Astrocyte (in vitro differentiated cells and primary cell): ENCODE data around the gene ARHGAP26. TPM values are rescaled to one million over a fixed set of nuclear protein-coding genes. Genes with fewer than 3 reads are reported as not detected.

Experiments used
- DNase-seq: peaks from one replicate; pipeline ENCODE4 v3.0.0-alpha.2; 2010; ENCODE audit warnings: low read depth
- FAIRE-seq: peaks from 2 replicates; lab custom pipeline; 2011; peaks lifted over from hg19 to GRCh38; lab: Jason Lieb, UNC
- H2AFZ ChIP-seq: 2 replicates; pipeline ENCODE4 v1.6.0; 2012; ENCODE audit warnings: low read depth, low read length, inconsistent platforms
- H3K27ac ChIP-seq: 2 replicates; pipeline ENCODE4 v1.5.1; 2011; ENCODE audit warnings: low read depth, low read length, inconsistent platforms
- H3K27me3 ChIP-seq: 2 replicates; pipeline ENCODE4 v1.6.0; 2011; ENCODE audit warnings: low read length, inconsistent platforms; ENCODE audit not compliant: insufficient read depth
- H3K36me3 ChIP-seq: 2 replicates; pipeline ENCODE4 v1.5.1; 2011; ENCODE audit warnings: low read length, inconsistent platforms; ENCODE audit not compliant: insufficient read depth
- H3K4me1 ChIP-seq: 2 replicates; pipeline ENCODE4 v1.5.1; 2011; ENCODE audit warnings: low read length, inconsistent platforms; ENCODE audit not compliant: insufficient read depth
- H3K4me2 ChIP-seq: 2 replicates; pipeline ENCODE4 v1.6.0; 2012; ENCODE audit warnings: low read length, inconsistent platforms
- H3K4me3 ChIP-seq: 2 replicates; pipeline ENCODE4 v1.5.1; 2011; ENCODE audit warnings: low read depth, mild to moderate bottlenecking, low read length, inconsistent platforms; ENCODE audit not compliant: insufficient read depth
- H3K79me2 ChIP-seq: 2 replicates; pipeline ENCODE4 v1.6.0; 2012; ENCODE audit warnings: mild to moderate bottlenecking, low read length, inconsistent platforms; ENCODE audit not compliant: insufficient read depth
- H3K9ac ChIP-seq: 2 replicates; pipeline ENCODE4 v1.6.0; 2012; ENCODE audit warnings: mild to moderate bottlenecking, low read length, inconsistent platforms
- H3K9me3 ChIP-seq: 2 replicates; pipeline ENCODE4 v1.5.1; 2012; ENCODE audit warnings: low read depth, mild to moderate bottlenecking, low read length, inconsistent platforms; ENCODE audit not compliant: insufficient read depth
- H4K20me1 ChIP-seq: 2 replicates; pipeline ENCODE4 v1.6.0; 2012; ENCODE audit warnings: low read length, inconsistent platforms; ENCODE audit not compliant: insufficient read depth
- H3K27ac Mint-ChIP-seq: one replicate; pipeline ENCODE4 v1.8.0; 2021; ENCODE audit warnings: mild to moderate bottlenecking, mixed read lengths; ENCODE audit not compliant: unreplicated experiment
- H3K27me3 Mint-ChIP-seq: one replicate; pipeline ENCODE4 v1.8.0; 2021; ENCODE audit warnings: low read depth, mixed read lengths; ENCODE audit not compliant: unreplicated experiment
- H3K36me3 Mint-ChIP-seq: one replicate; pipeline ENCODE4 v1.8.0; 2021; ENCODE audit warnings: low read depth, mixed read lengths; ENCODE audit not compliant: unreplicated experiment
- H3K4me1 Mint-ChIP-seq: one replicate; pipeline ENCODE4 v1.8.0; 2021; ENCODE audit warnings: low read depth, mixed read lengths; ENCODE audit not compliant: unreplicated experiment
- H3K4me3 Mint-ChIP-seq: one replicate; pipeline ENCODE4 v1.8.0; 2021; ENCODE audit warnings: mild to moderate bottlenecking, moderate library complexity, mixed read lengths; ENCODE audit not compliant: unreplicated experiment
- H3K9me3 Mint-ChIP-seq: one replicate; pipeline ENCODE4 v1.8.0; 2021; ENCODE audit warnings: mild to moderate bottlenecking, mixed read lengths; ENCODE audit not compliant: unreplicated experiment
- CTCF ChIP-seq: IDR thresholded peaks from 2 replicates; pipeline ENCODE4 v1.5.1; 2011; ENCODE audit warnings: low read depth, mild to moderate bottlenecking, inconsistent platforms, low read length, moderate library complexity; ENCODE audit not compliant: insufficient read depth
- EZH2 ChIP-seq: IDR thresholded peaks from 2 replicates; pipeline ENCODE4 v1.6.1; 2012; ENCODE audit warnings: mild to moderate bottlenecking, low read length, inconsistent platforms; ENCODE audit not compliant: insufficient read depth
- total RNA-seq: library from RNA; stranded (reverse); gene quantifications from 2 replicates; pipeline ENCODE4 v1.2.1, GENCODE V29; 2021

Gene ARHGAP26
- total RNA-seq, 1 donor from 2014 or later = 5.6 TPM

- H3K4me1 ChIP-seq = peaks cover 8% of the 10 kb centered on the region
- H3K36me3 ChIP-seq = no peaks in the 10 kb centered on the region
- no peak overlapping the region for H3K9ac ChIP-seq
- no peaks in the 10 kb centered on the region for H3K79me2 ChIP-seq
- H3K27me3 ChIP-seq = no peaks in the 10 kb centered on the region
- Mint-ChIP-seq H3K36me3 (peaks cover 3% of the 10 kb centered on the region), H3K27ac (no peak overlapping the region), H3K27me3 (no peaks in the 10 kb centered on the region), H3K4me1 (peaks cover 28% of the 10 kb centered on the region), H3K4me3 (no peak overlapping the region), H3K9me3 (peaks cover 8% of the 10 kb centered on the region)
- no peaks in the 10 kb centered on the region for H4K20me1 ChIP-seq
- no peak for TF ChIP-seq EZH2
- no peak overlapping the region for H3K27ac ChIP-seq
- H3K9me3 ChIP-seq = peaks cover 3% of the 10 kb centered on the region
- no peak overlapping the region for H3K4me3 ChIP-seq
- H2AFZ ChIP-seq = no peak overlapping the region
- no peak overlapping the region for H3K4me2 ChIP-seq
- no peak for DNase-seq
- FAIRE-seq = no peak
Measured at GRCh38 chr5:143036146-143036927, 266.2 kb downstream of the ARHGAP26 start.

- no peak overlapping the region for H3K9ac ChIP-seq
- no peaks in the 10 kb centered on the region for H3K36me3 ChIP-seq
- no peak overlapping the region for H2AFZ ChIP-seq
- H3K4me3 Mint-ChIP-seq = no peak overlapping the region
- peaks cover 9% of the 10 kb centered on the region for H3K4me1 ChIP-seq
- no peaks in the 10 kb centered on the region for H4K20me1 ChIP-seq
- peaks cover 8% of the 10 kb centered on the region for H3K9me3 Mint-ChIP-seq
- peaks cover 28% of the 10 kb centered on the region for H3K4me1 Mint-ChIP-seq
- no peak for FAIRE-seq
- H3K27ac Mint-ChIP-seq = no peak overlapping the region
- H3K4me2 ChIP-seq = no peak overlapping the region
- no peaks in the 10 kb centered on the region for H3K79me2 ChIP-seq
- H3K9me3 ChIP-seq = peaks cover 3% of the 10 kb centered on the region
- H3K27ac ChIP-seq = no peak overlapping the region
- H3K27me3 ChIP-seq = no peaks in the 10 kb centered on the region
- TF ChIP-seq CTCF (no peak), EZH2 (no peak)
- H3K36me3 Mint-ChIP-seq = no peaks in the 10 kb centered on the region
- DNase-seq = no peak
- no peak overlapping the region for H3K4me3 ChIP-seq
- no peaks in the 10 kb centered on the region for H3K27me3 Mint-ChIP-seq
Measured at GRCh38 chr5:143037071-143037470, 266.9 kb downstream of the ARHGAP26 start.

- H3K36me3 ChIP-seq = no peaks in the 10 kb centered on the region
- Mint-ChIP-seq H3K9me3 (peaks cover 8% of the 10 kb centered on the region), H3K27me3 (no peaks in the 10 kb centered on the region), H3K4me1 (peaks cover 29% of the 10 kb centered on the region), H3K36me3 (no peaks in the 10 kb centered on the region), H3K4me3 (no peak overlapping the region), H3K27ac (peak overlapping the region; percentile 38)
- FAIRE-seq (no peak), DNase-seq (no peak)
- H4K20me1 ChIP-seq = no peaks in the 10 kb centered on the region
- H3K27ac ChIP-seq = no peak overlapping the region
- no peak overlapping the region for H3K4me2 ChIP-seq
- no peaks in the 10 kb centered on the region for H3K79me2 ChIP-seq
- H3K4me1 ChIP-seq = peaks cover 16% of the 10 kb centered on the region
- no peak overlapping the region for H3K4me3 ChIP-seq
- peaks cover 3% of the 10 kb centered on the region for H3K9me3 ChIP-seq
- no peak overlapping the region for H2AFZ ChIP-seq
- no peak overlapping the region for H3K9ac ChIP-seq
- TF ChIP-seq EZH2 = no peak
- TF ChIP-seq CTCF = no peak
- no peaks in the 10 kb centered on the region for H3K27me3 ChIP-seq
Measured at GRCh38 chr5:143037708-143038107, 267.5 kb downstream of the ARHGAP26 start.
